HEK293T (cell line): Measurements from ENCODE around the gene MPZL1.
"Not testable (repeated sequence)": the region's sequence is repeated elsewhere in the genome, so short reads cannot be mapped to it uniquely, and the experiment has no call there.

Experiments
- CTCF ChIA-PET: fragments of 350-600 bp; formaldehyde crosslinking; extraction: SDS; loops from one replicate; lab custom pipeline; 2021; ENCODE audit warnings: antibody characterized with exemption, inconsistent platforms; lab: Yijun Ruan, JAX
- POLR2A ChIA-PET: fragments of 350-600 bp; formaldehyde crosslinking; extraction: SDS; loops from one replicate; lab custom pipeline; 2020; ENCODE audit warnings: antibody characterized with exemption, inconsistent platforms; lab: Yijun Ruan, JAX
- DNase-seq: peaks from one replicate; pipeline ENCODE4 v3.0.0; 2012; ENCODE audit warnings: mixed read lengths; ENCODE audit errors: extremely low spot score
- ARNT ChIP-seq: fragments of 450-650 bp; IDR thresholded peaks from 2 replicates; pipeline ENCODE4 v1.6.1; 2017; ENCODE audit warnings: mild to moderate bottlenecking
- BHLHE40 ChIP-seq: fragments of 450-650 bp; IDR thresholded peaks from 2 replicates; pipeline ENCODE4 v1.6.1; 2016; ENCODE audit warnings: mild to moderate bottlenecking, moderate library complexity, borderline replicate concordance
- CTBP1 ChIP-seq: fragments of 450-650 bp; IDR thresholded peaks from 2 replicates; pipeline ENCODE4 v1.6.1; 2016; ENCODE audit warnings: borderline replicate concordance
- ELF4 ChIP-seq: fragments of 450-650 bp; IDR thresholded peaks from 2 replicates; pipeline ENCODE4 v1.6.1; 2017; ENCODE audit warnings: antibody characterized with exemption
- FOXA1 ChIP-seq: fragments of 450-650 bp; IDR thresholded peaks from 2 replicates; pipeline ENCODE4 v1.6.1; 2016; ENCODE audit warnings: mild to moderate bottlenecking
- FOXK2 ChIP-seq: fragments of 450-650 bp; IDR thresholded peaks from 2 replicates; pipeline ENCODE4 v1.6.1; 2016; ENCODE audit warnings: mild to moderate bottlenecking
- FOXM1 ChIP-seq: fragments of 450-650 bp; IDR thresholded peaks from 2 replicates; pipeline ENCODE4 v1.6.1; 2017; ENCODE audit warnings: mild to moderate bottlenecking, borderline replicate concordance
- HDGF ChIP-seq: fragments of 450-650 bp; IDR thresholded peaks from 2 replicates; pipeline ENCODE4 v1.6.1; 2017; ENCODE audit warnings: antibody characterized with exemption, borderline replicate concordance
- L3MBTL2 ChIP-seq: fragments of 450-650 bp; conservative IDR thresholded peaks from 2 replicates; pipeline ENCODE4 v1.6.1; 2016; ENCODE audit warnings: mild to moderate bottlenecking
- LEF1 ChIP-seq: fragments of 450-650 bp; IDR thresholded peaks from 2 replicates; pipeline ENCODE4 v1.6.1; 2017; ENCODE audit warnings: mild to moderate bottlenecking, borderline replicate concordance
- NFRKB ChIP-seq: fragments of 450-650 bp; IDR thresholded peaks from 2 replicates; pipeline ENCODE4 v1.6.1; 2016; ENCODE audit warnings: mild to moderate bottlenecking, moderate library complexity
- SP1 ChIP-seq: fragments of 450-650 bp; IDR thresholded peaks from 2 replicates; pipeline ENCODE4 v1.6.1; 2017
- SUZ12 ChIP-seq: fragments of 450-650 bp; IDR thresholded peaks from 2 replicates; pipeline ENCODE4 v1.6.1; 2016; ENCODE audit warnings: mild to moderate bottlenecking
- TARDBP ChIP-seq: fragments of 450-650 bp; IDR thresholded peaks from 2 replicates; pipeline ENCODE4 v1.6.1; 2016
- ZNF384 ChIP-seq: fragments of 450-650 bp; IDR thresholded peaks from 2 replicates; pipeline ENCODE4 v1.6.1; 2016
- TF ChIP-seq, protein P1 (sequence below): fragments of 450-650 bp; IDR thresholded peaks from 2 replicates; pipeline ENCODE4 v1.6.1; 2016

MPZL1 gene

DNA sequence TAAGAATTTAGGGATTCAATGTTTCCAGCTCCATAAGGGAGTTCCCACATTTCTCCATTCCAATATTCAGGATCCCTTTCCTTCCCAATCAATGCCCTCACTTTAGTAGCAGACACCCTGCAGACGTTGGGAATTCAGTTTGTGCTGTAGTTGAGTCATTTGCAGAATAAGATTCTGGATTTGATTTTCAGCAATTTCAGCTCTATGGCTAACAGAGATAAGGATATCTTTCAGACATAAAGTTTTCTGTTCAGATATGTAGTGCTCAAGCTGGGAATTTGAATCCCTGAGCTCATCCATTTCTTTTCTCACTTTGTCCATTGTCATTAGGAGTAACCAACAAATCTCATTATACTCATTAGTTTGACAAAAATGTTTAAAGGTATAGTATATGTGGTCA, 13.1 kb downstream of the MPZL1 start:
- ChIA-PET POLR2A (interaction anchor here (0.6 kb wide), 1 partner anchor 33 kb away, joined by 3 read pairs; no protein-coding TSS in a partner anchor), CTCF (no interaction called here)
- TF ChIP-seq ELF4 (no peak), L3MBTL2 (no peak), SP1 (no peak)
- no peak for DNase-seq

DNA sequence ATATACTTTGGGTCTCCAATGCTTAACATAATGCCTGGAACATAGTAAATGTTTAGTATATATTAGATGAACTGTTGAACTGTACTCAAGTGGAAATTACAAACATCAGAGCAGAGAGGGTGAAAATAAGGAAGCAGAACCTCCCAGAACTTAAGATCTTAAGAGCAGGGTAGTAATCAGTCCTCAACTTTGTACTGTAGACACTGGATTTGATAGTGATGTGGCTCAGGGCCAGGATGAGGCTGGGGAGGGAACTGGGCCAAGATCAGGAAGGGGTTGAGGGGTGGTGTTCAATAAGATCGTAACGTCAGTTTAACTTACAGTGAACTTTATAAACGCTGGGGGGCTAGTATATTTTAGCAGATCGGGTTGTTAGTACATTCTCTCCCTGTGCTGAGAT, 15.4 kb downstream of the MPZL1 start:
- CTCF ChIA-PET: no interaction called here
- POLR2A ChIA-PET: no interaction called here
- TF ChIP-seq LEF1 (no peak), FOXM1 (no peak), ZNF384 (no peak), SUZ12 (no peak), HDGF (no peak), FOXA1 (no peak), BHLHE40 (no peak), TARDBP (no peak), CTBP1 (no peak)
- TF ChIP-seq, protein P1, sequence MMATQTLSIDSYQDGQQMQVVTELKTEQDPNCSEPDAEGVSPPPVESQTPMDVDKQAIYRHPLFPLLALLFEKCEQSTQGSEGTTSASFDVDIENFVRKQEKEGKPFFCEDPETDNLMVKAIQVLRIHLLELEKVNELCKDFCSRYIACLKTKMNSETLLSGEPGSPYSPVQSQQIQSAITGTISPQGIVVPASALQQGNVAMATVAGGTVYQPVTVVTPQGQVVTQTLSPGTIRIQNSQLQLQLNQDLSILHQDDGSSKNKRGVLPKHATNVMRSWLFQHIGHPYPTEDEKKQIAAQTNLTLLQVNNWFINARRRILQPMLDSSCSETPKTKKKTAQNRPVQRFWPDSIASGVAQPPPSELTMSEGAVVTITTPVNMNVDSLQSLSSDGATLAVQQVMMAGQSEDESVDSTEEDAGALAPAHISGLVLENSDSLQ: no peak
- no peak for DNase-seq

DNA sequence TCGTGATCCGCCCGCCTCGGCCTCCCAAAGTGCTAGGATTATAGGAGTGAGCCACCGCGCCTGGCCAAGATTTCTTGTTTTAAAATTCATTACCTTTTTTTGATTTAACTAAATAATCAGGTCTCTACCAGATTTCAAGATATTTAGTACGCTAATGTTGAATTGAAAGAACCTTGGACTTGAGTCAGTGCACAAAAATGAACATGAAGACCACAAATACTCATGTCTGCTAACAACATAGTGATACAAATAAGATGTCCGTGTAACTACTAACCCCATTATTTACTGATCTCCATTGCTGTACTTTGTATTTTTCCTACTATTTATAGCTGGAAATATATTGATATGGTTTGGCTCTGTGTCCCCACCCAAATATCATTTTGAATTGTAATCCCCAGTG, 16.4 kb downstream of the MPZL1 start:
- ChIA-PET POLR2A (no interaction called here), CTCF (no interaction called here)
- DNase-seq: no peak
- TF ChIP-seq SUZ12 (no peak), ELF4 (no peak), FOXM1 (no peak), L3MBTL2 (no peak), TARDBP (no peak), NFRKB (no peak), SP1 (no peak), ARNT (no peak), FOXK2 (no peak), LEF1 (no peak), CTBP1 (no peak), HDGF (no peak), BHLHE40 (no peak), ZNF384 (no peak)
- TF ChIP-seq, protein P1: no peak

DNA sequence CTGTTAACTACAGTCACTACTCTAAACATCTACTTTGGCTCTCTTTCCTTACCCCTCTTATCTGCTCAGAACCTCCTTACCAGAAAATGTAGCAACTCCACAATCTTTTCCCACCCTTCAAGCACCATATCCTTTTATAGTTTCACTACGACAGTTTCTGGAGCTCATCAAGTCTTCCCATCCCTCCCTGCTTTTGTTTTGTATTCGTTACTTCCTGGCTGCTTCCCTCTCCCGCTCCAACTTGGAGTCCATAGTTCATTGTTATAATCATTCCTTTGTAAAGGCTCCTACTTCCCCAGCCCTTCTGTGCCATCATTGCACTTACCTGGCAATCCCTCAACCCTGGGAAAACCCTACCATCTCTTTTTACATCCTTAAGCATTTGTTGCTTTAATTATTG, 18.0 kb downstream of the MPZL1 start:
- ChIA-PET POLR2A (no interaction called here), CTCF (no interaction called here)
- TF ChIP-seq L3MBTL2: no peak
- no peak for TF ChIP-seq ELF4
- TF ChIP-seq, protein P1: no peak
- no peak for TF ChIP-seq LEF1
- no peak for TF ChIP-seq CTBP1
- no peak for TF ChIP-seq HDGF
- TF ChIP-seq FOXA1: no peak
- TF ChIP-seq FOXM1: no peak
- no peak for TF ChIP-seq NFRKB
- no peak for TF ChIP-seq BHLHE40
- no peak for TF ChIP-seq ZNF384
- TF ChIP-seq ARNT: no peak
- no peak for DNase-seq

DNA sequence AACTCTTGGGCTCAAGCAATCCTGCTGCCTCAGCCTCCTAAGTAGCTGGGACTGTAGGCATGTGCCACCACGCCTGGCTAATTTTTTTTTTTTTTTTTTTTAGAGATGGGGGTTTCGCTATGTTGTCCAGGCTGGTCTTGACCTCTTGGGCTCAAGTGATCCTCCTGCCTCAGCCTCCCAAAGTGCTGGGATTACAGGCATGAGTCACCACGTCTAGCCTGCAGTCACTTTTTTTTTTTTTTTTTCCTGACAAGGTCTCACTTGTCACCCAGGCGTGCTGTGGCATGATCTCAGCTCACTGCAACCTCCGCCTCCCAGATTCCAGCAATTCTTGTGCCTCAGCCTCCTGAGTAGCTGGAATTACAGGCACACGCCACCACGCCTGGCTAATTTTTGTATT, 19.3 kb downstream of the MPZL1 start:
- POLR2A ChIA-PET: not testable (repeated sequence)

DNA sequence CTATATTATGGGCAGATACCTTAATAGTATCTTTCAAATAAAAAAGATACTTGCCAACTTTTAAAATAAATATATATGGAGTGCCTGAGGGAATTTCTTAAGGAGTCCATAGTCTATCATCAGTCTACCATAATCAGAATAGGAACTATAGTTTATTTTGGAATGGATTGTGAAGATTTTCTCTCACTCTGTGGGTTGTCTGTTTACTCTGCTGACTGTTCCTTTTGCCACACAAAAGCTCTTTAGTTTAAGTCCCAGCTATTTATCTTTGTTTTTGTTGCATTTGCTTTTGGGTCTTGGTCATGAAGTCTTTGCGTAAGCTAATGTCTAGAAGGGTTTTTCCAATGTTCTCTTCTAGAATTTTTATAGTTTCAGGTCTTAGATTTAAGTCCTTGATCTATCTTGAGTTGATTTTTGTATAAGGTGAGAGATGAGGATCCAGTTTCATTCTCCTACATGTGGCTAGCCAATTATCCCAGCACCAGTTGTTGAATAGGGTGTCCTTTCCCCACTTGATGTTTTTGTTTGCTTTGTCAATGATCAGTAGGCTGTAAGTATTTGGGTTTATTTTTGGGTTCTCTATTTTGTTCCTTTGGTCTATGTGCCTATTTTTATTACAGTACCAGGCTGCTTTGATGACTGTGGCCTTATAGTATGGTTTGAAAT, 20.7 kb downstream of the MPZL1 start:
- DNase-seq, POLR2A ChIA-PET, CTCF ChIA-PET: not testable (repeated sequence)

More for the DNA sequence above, 19.3 kb downstream of the MPZL1 start:
- peak; percentile 87 for TF ChIP-seq ZNF384
- DNase-seq, CTCF ChIA-PET: not testable (repeated sequence)

DNA sequence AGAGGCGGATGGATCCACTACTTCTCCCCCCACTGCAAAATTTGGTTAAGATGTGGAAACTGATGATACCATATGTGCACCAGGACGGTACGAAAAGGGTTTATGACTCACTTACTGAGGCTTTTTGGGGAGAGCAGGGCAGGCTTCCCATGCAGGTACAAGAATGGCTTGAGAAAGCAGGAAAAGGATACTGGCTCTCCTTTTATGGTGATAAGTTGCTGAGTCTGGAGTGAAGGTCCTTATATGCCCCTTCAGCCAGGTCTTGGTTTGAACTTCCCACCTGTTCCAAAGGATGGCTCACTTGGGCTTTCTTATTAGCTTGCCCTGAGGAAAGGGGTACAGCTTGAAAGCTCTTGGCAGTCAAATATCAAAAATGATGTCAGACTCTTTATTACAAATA, 23.1 kb downstream of the MPZL1 start:
- no peak for TF ChIP-seq FOXK2
- no peak for DNase-seq
- ChIA-PET POLR2A (no interaction called here), CTCF (no interaction called here)
